Fibroblast of lung (primary cell): ENCODE measurements around the gene FSIP1.

Experiments used
- EZH2 ChIP-seq: IDR thresholded peaks from 2 replicates; pipeline ENCODE4 v1.5.1; 2012; ENCODE audit warnings: low read length, control low read depth, mild to moderate bottlenecking; ENCODE audit errors: missing control alignments
- TF ChIP-seq, protein P1 (sequence below), 2 donors: IDR thresholded peaks in 1 of 2; conservative IDR thresholded peaks in 1 of 2; 1 replicate in 1 of 2; 2 replicates in 1 of 2; pipeline ENCODE4 v1.5.1; 2011 to 2012; ENCODE audit warnings: low read length in 2 of 2, control low read depth in 1 of 2, inconsistent platforms in 1 of 2, low read depth in 1 of 2, mild to moderate bottlenecking in 1 of 2

- TF ChIP-seq, protein P1, sequence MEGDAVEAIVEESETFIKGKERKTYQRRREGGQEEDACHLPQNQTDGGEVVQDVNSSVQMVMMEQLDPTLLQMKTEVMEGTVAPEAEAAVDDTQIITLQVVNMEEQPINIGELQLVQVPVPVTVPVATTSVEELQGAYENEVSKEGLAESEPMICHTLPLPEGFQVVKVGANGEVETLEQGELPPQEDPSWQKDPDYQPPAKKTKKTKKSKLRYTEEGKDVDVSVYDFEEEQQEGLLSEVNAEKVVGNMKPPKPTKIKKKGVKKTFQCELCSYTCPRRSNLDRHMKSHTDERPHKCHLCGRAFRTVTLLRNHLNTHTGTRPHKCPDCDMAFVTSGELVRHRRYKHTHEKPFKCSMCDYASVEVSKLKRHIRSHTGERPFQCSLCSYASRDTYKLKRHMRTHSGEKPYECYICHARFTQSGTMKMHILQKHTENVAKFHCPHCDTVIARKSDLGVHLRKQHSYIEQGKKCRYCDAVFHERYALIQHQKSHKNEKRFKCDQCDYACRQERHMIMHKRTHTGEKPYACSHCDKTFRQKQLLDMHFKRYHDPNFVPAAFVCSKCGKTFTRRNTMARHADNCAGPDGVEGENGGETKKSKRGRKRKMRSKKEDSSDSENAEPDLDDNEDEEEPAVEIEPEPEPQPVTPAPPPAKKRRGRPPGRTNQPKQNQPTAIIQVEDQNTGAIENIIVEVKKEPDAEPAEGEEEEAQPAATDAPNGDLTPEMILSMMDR (conservative IDR thresholded peaks at IDR 0.05 in 1 of 2, IDR thresholded peaks at IDR 0.05 in 1 of 2; ENCODE audit: low read depth in 1 of 2, low read length in 2 of 2), result no peak
- TF ChIP-seq EZH2, result no peak
Measured at GRCh38 chr15:39623529-39623931, 159.1 kb downstream of the FSIP1 start.
